HCEC 1CT (cell line): Measurements from ENCODE around the gene RBM4B.

Experiments used
- DNase-seq: peaks from one replicate; pipeline ENCODE4 v3.0.0-alpha.2; 2017

The RBM4B gene

GRCh38 chr11:66705587-66706335 lies 28.1 kb upstream of the RBM4B start:
- DNase-seq = no peak

GRCh38 chr11:66704659-66705360 lies 27.1 kb upstream of the RBM4B start:
- no peak for DNase-seq

GRCh38 chr11:66701432-66702240 lies 23.9 kb upstream of the RBM4B start:
- no peak for DNase-seq

GRCh38 chr11:66700742-66701141 lies 23.1 kb upstream of the RBM4B start:
- no peak for DNase-seq

- DNase-seq = no peak
Observed at GRCh38 chr11:66700337-66700736, 22.6 kb upstream of the RBM4B start.

GRCh38 chr11:66698491-66698890 lies 20.8 kb upstream of the RBM4B start:
- DNase-seq = no peak

GRCh38 chr11:66697988-66698387 lies 20.3 kb upstream of the RBM4B start:
- DNase-seq = no peak

GRCh38 chr11:66696146-66696545 lies 18.5 kb upstream of the RBM4B start:
- no peak for DNase-seq

GRCh38 chr11:66694732-66695207 lies 17.1 kb upstream of the RBM4B start:
- peak; percentile 94 for DNase-seq

- DNase-seq = no peak
Observed at GRCh38 chr11:66694056-66694410, 16.3 kb upstream of the RBM4B start.

GRCh38 chr11:66693356-66694055 lies 15.8 kb upstream of the RBM4B start:
- DNase-seq = no peak

GRCh38 chr11:66692871-66693331 lies 15.2 kb upstream of the RBM4B start:
- no peak for DNase-seq

- DNase-seq = no peak
Observed at GRCh38 chr11:66692446-66692845, 14.8 kb upstream of the RBM4B start.

GRCh38 chr11:66691311-66691980 lies 13.8 kb upstream of the RBM4B start:
- no peak for DNase-seq

GRCh38 chr11:66689661-66690590 lies 12.2 kb upstream of the RBM4B start:
- no peak for DNase-seq

GRCh38 chr11:66688561-66689534 lies 11.2 kb upstream of the RBM4B start:
- DNase-seq = no peak

- DNase-seq = no peak
Observed at GRCh38 chr11:66687831-66688281, 10.2 kb upstream of the RBM4B start.

- no peak for DNase-seq
Observed at GRCh38 chr11:66686801-66687750, 9.4 kb upstream of the RBM4B start.
